ENCODE measurements around the gene SIK3. TPM values are rescaled to one million over a fixed set of nuclear protein-coding genes. Genes with fewer than 3 reads are reported as not detected.
A peak's percentile ranks its signal among the peaks of the same experiment; 100 is the strongest.

Gene SIK3
- total RNA-seq, 1 experiment from 2014 or later: 34.4 TPM

GRCh38 chr11:116879800-116880625 lies 218.2 kb downstream of the SIK3 start:
- peaks cover 5% of the 10 kb centered on the region; the same call in 1 of the 2 replicates for H3K36me3 Mint-ChIP-seq
- ChIA-PET CTCF (interaction anchor here (0.6 to 3.3 kb wide), 24 partner anchors 8 to 264 kb away, joined by 3 to 29 read pairs (median 4); partner anchors contain the start of genes APOA1, APOA5, PAFAH1B2 and SIK3), POLR2A (interaction anchor here (0.6 kb wide), 2 partner anchors 38 to 264 kb away, joined by 3 to 7 read pairs; no protein-coding TSS in a partner anchor)
- H3K27me3 Mint-ChIP-seq (ENCODE audit: low read depth): no peaks in the 10 kb centered on the region
- TF ChIP-seq HMGXB4 (CRISPR knock-in tag; IDR thresholded peaks at IDR 0.05) (no peak), FOXP4 (CRISPR knock-in tag; IDR thresholded peaks at IDR 0.05) (no peak), PRRX2 (CRISPR knock-in tag; IDR thresholded peaks at IDR 0.05) (no peak), GTF2I (CRISPR knock-in tag; conservative IDR thresholded peaks at IDR 0.05) (no peak), ATF1 (CRISPR knock-in tag; IDR thresholded peaks at IDR 0.05) (no peak), MXD4 (CRISPR knock-in tag; IDR thresholded peaks at IDR 0.05; ENCODE audit: borderline replicate concordance) (no peak), ATF3 (CRISPR knock-in tag; conservative IDR thresholded peaks at IDR 0.05) (no peak), ZSCAN18 (CRISPR knock-in tag; IDR thresholded peaks at IDR 0.05) (no peak), MLX (CRISPR knock-in tag; IDR thresholded peaks at IDR 0.05) (no peak), SMAD3 (CRISPR knock-in tag; IDR thresholded peaks at IDR 0.05; ENCODE audit: borderline replicate concordance) (no peak), NFYB (CRISPR knock-in tag; conservative IDR thresholded peaks at IDR 0.05; ENCODE audit: low read depth) (no peak), JUN (CRISPR knock-in tag; IDR thresholded peaks at IDR 0.05) (no peak), ZNF281 (CRISPR knock-in tag; IDR thresholded peaks at IDR 0.05) (no peak), AR (CRISPR knock-in tag; IDR thresholded peaks at IDR 0.05) (no peak), E2F1 (CRISPR knock-in tag; IDR thresholded peaks at IDR 0.05) (no peak), CBFB (CRISPR knock-in tag; IDR thresholded peaks at IDR 0.05; ENCODE audit: low read depth) (no peak), RORB (CRISPR knock-in tag; IDR thresholded peaks at IDR 0.05) (no peak), TEAD1 (CRISPR knock-in tag; IDR thresholded peaks at IDR 0.05) (no peak), EMX1 (CRISPR knock-in tag; IDR thresholded peaks at IDR 0.05) (no peak), ATF6 (CRISPR knock-in tag; IDR thresholded peaks at IDR 0.05) (no peak)
- H3K4me1 Mint-ChIP-seq: peaks cover 3% of the 10 kb centered on the region; the same call in 1 of the 2 replicates
- no peak for DNase-seq (ENCODE audit: low spot score)
- peak overlapping the region; percentile 11; the same call in 1 of the 2 replicates for H3K27ac Mint-ChIP-seq
- H3K4me3 Mint-ChIP-seq: no peak overlapping the region
- H3K9me3 Mint-ChIP-seq: no peaks in the 10 kb centered on the region
- peak; percentile 85 for ATAC-seq

Data from WTC11 (cell line).